BE2C (cell line): ENCODE results near the gene CERT1.

ENCODE experiments used
- DNase-seq: peaks from one replicate; pipeline ENCODE4 v3.0.0-alpha.2; 2020
- H3K27me3 ChIP-seq: fragments of 250-450 bp; sonication (Bioruptor Pico); 2 replicates; pipeline ENCODE4 v1.5.1; 2020; ENCODE audit warnings: mild to moderate bottlenecking
- H3K36me3 ChIP-seq: fragments of 250-450 bp; sonication (Bioruptor Pico); 2 replicates; pipeline ENCODE4 v1.5.1; 2020; ENCODE audit warnings: mild to moderate bottlenecking
- H3K4me1 ChIP-seq: fragments of 250-450 bp; sonication (Bioruptor Pico); 2 replicates; pipeline ENCODE4 v1.5.1; 2020
- H3K4me3 ChIP-seq: 2 replicates; pipeline ENCODE4 v1.5.1; 2011; ENCODE audit warnings: low read depth, low read length
- H3K9me3 ChIP-seq: fragments of 250-450 bp; sonication (Bioruptor Pico); 2 replicates; pipeline ENCODE4 v1.5.1; 2020
- CTCF ChIP-seq: IDR thresholded peaks from 2 replicates; pipeline ENCODE4 v1.5.1; 2012; ENCODE audit warnings: mild to moderate bottlenecking, low read depth, low read length

CERT1 gene

GRCh38 chr5:75331095-75332090 lies 180.0 kb downstream of the CERT1 start:
- no peak for DNase-seq
- H3K36me3 ChIP-seq: no peaks in the 10 kb centered on the region
- no peaks in the 10 kb centered on the region for H3K9me3 ChIP-seq
- H3K4me3 ChIP-seq: no peak overlapping the region
- H3K27me3 ChIP-seq: no peaks in the 10 kb centered on the region
- no peaks in the 10 kb centered on the region for H3K4me1 ChIP-seq
- TF ChIP-seq CTCF: peak; percentile 32; the same call in 1 of the 2 replicates

GRCh38 chr5:75330404-75330803 lies 181.0 kb downstream of the CERT1 start:
- Histone ChIP-seq H3K9me3 (no peaks in the 10 kb centered on the region), H3K4me3 (no peak overlapping the region), H3K27me3 (no peaks in the 10 kb centered on the region), H3K4me1 (no peaks in the 10 kb centered on the region), H3K36me3 (no peaks in the 10 kb centered on the region)
- TF ChIP-seq CTCF: no peak
- DNase-seq: no peak
